AG09309 (cell line): ENCODE data around the gene DCXR.

Experiments used
- DNase-seq: peaks from one replicate; pipeline ENCODE4 v3.0.0-alpha.2; 2010; ENCODE audit warnings: low read depth
- H3K4me3 ChIP-seq: 2 replicates; pipeline ENCODE4 v1.5.1; 2011; ENCODE audit warnings: mild to moderate bottlenecking, low read depth, low read length, moderate library complexity; ENCODE audit not compliant: control insufficient read depth
- CTCF ChIP-seq: IDR thresholded peaks from 2 replicates; pipeline ENCODE4 v1.5.1; 2011; ENCODE audit warnings: mild to moderate bottlenecking, low read depth, low read length, inconsistent platforms; ENCODE audit not compliant: insufficient read depth, control insufficient read depth; ENCODE audit errors: missing control alignments

Gene DCXR

GRCh38 chr17:82047379-82047778 is 9.9 kb upstream of the DCXR start:
- no peak for DNase-seq
- H3K4me3 ChIP-seq = no peak overlapping the region
- TF ChIP-seq CTCF = no peak

GRCh38 chr17:82046903-82047302 is 9.4 kb upstream of the DCXR start:
- no peak for TF ChIP-seq CTCF
- DNase-seq = no peak
- H3K4me3 ChIP-seq = no peak overlapping the region

- no peak for TF ChIP-seq CTCF
- no peak overlapping the region for H3K4me3 ChIP-seq
- no peak for DNase-seq
These were observed 8.5 kb upstream of the DCXR start for GRCh38 chr17:82045936-82046484.

GRCh38 chr17:82043507-82043906 is 6.0 kb upstream of the DCXR start:
- no peak for TF ChIP-seq CTCF
- no peak for DNase-seq
- H3K4me3 ChIP-seq = no peak overlapping the region

GRCh38 chr17:82042649-82043048 is 5.2 kb upstream of the DCXR start:
- no peak for TF ChIP-seq CTCF
- no peak for DNase-seq
- H3K4me3 ChIP-seq = no peak overlapping the region

GRCh38 chr17:82041144-82041814 is 3.8 kb upstream of the DCXR start:
- DNase-seq = no peak
- no peak for TF ChIP-seq CTCF

More at GRCh38 chr17:82041144-82041814, 3.8 kb upstream of the DCXR start:
- no peak overlapping the region for H3K4me3 ChIP-seq
